HG03103 (cell line): ENCODE measurements around the gene SCFD2.

ENCODE experiments used
- ATAC-seq: cut with Tn5 transposase; IDR thresholded peaks from one replicate; pipeline ENCODE4 v1.9.1; 2021; ENCODE audit warnings: low read depth; ENCODE audit not compliant: unreplicated experiment

SCFD2 gene

GRCh38 chr4:53121264-53121865 lies 244.5 kb downstream of the SCFD2 start:
- ATAC-seq = no peak

- no peak for ATAC-seq
Observed at GRCh38 chr4:53120778-53121177, 245.1 kb downstream of the SCFD2 start.

DNA sequence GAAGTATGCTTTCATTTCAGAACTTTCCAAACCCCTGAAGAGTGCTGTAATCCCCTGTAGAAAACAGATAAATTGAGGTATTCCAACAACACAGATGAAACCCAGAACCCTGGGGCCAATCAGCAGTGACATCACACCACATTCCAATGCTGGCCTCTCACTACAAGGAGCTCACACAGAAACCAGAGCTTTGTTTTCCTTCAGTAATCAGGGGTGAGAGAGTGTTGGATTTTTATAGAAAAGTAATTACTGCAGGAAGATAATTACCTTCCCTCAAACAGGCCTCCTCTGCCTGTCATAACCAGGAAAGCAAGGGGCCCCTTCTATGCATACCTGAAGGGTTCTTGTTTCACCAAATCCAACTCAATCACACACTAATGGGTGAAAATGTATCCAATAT lies 246.2 kb downstream of the SCFD2 start:
- no peak for ATAC-seq

DNA sequence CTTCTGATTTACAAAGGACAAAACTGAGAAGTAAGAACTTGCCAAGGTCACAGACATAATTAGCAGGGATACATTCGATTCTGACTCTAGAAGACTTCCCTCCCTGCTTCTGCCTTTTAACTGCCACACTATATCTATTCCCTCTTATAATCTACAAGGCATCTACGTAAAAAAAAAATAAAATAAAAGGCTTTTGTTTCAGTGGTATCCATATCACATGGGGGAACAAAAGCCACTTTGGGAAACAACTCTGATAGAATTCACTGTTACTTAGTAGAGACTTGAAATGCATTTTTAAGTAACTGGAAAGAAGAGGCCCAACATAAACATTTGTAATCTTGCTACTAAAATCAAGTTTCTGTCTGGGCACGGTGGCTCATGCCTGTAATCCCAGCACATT lies 247.2 kb downstream of the SCFD2 start:
- ATAC-seq = no peak

GRCh38 chr4:53116954-53117353 lies 248.9 kb downstream of the SCFD2 start:
- no peak for ATAC-seq

GRCh38 chr4:53113431-53114225 lies 252.2 kb downstream of the SCFD2 start:
- ATAC-seq = no peak

GRCh38 chr4:53105313-53105712 lies 260.5 kb downstream of the SCFD2 start:
- no peak for ATAC-seq

- no peak for ATAC-seq
Observed at GRCh38 chr4:53103481-53103880, 262.4 kb downstream of the SCFD2 start.

DNA sequence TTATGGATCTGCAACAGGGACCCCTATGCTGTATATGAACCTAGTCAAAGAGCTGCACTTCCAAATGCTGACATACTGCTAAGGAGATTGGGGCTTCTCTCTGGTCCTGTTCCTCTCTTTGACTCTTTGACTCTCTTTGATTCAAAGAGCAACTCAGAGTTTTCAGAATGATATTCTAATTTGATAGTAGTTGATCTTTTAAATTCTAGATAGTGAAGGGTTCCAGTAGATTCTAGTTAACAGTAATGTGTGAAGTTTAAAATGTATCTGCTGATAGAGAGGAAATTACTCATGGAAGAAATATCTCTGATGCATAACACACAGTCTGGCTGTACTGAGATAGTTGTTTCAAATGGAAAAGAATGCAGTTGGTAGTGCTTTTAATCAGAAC lies 264.7 kb downstream of the SCFD2 start:
- ATAC-seq = no peak

DNA sequence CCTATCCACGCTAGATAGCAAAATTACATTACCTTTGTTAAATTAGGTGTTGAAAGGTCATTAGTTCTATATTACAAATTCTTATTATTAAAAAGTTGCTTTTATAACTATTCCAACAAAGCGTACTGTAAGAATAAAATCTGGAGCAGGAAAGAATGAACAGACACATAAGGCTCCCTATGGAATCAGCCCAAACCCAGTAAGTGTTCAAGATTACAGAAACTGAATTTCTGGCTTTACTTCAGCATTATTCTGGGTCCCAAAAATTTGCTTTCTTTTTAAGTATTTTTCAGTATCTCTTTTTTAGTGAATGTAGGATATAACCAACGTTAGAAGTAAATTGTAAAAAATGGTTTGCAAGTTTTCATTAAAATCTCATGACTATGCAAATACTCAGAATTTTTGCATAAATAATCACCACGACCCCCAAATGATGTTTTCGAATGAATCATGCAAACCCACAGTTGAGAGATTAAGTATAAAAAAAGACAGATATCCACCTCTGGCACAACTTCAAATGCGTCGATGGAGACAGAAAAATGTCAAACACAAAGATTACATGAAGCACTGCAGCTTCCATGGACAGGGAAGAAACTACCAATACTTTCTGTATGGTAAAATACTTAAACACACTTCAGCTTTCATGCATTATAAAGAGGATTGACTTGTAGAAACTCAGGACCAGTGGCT lies 265.2 kb downstream of the SCFD2 start:
- no peak for ATAC-seq

DNA sequence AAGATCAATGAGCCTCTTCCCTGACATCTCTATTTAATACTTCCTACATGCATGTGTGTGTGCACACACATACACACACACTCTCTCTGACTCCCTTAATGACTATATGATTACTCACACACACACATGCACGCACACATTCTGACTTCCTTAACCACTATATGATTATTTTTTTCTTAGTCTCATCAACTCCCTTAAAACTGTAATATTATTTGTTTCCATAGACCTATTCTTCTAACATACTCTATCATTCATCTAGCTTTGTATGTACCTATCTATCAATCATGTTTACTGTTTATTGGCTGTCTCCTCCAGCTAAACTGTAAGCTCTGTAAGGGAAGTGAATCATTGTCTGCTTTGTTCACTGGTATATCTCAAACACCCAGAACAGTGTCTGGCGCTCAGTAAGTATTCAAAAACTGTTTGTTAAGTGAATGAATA lies 267.2 kb downstream of the SCFD2 start:
- ATAC-seq = no peak

DNA sequence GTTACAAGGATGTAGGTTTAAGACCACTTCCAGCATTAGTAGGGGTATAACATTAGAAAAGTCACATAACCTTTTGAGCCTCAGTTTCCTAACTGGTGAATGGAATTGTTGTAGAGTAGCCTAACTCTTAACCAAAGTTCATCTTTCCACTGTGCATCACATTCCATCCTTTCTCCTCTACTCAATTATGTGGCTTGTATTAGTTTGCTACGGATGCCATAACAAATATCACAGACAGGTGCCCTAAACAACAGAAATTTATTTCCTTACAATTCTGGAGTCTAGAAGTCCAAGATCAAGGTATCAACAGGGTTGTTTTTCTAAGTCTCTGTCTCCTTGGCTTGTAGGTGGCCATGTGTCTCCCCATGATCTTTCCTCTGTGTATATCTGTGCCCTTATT lies 271.8 kb downstream of the SCFD2 start:
- ATAC-seq = no peak

GRCh38 chr4:53089936-53090729 lies 275.7 kb downstream of the SCFD2 start:
- no peak for ATAC-seq

- no peak for ATAC-seq
Observed at GRCh38 chr4:53088152-53088551, 277.7 kb downstream of the SCFD2 start.

- ATAC-seq = no peak
Observed at GRCh38 chr4:53076374-53076958, 289.4 kb downstream of the SCFD2 start.

DNA sequence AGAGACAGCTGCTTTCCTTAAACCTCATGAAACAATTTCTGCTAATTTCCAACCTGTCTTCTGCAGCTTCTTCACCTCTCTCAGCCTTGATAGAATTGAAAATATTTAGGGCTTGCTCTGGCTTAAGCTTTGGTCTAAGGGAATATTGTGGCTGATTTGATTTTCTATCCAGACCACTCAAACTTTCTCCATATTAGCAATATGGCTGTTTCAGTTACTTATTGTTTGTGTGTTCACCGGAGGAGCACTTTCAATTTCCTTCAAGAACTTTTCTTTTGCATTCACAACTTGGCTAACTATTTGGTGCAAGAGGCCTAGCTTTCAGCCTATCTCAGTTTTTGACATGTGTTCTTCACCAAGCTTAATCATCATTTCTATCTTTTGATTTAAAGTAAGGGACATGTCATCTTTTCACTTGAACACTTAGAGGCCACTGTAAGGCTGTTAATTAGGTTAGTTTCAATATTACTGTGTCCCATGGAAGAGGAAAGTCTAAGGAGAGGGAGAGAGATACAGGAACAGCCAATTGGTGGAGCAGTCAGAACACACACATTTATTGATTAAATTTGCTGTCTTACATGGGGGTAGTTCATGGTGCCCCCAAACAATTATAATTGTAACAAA lies 290.6 kb downstream of the SCFD2 start:
- ATAC-seq = no peak

DNA sequence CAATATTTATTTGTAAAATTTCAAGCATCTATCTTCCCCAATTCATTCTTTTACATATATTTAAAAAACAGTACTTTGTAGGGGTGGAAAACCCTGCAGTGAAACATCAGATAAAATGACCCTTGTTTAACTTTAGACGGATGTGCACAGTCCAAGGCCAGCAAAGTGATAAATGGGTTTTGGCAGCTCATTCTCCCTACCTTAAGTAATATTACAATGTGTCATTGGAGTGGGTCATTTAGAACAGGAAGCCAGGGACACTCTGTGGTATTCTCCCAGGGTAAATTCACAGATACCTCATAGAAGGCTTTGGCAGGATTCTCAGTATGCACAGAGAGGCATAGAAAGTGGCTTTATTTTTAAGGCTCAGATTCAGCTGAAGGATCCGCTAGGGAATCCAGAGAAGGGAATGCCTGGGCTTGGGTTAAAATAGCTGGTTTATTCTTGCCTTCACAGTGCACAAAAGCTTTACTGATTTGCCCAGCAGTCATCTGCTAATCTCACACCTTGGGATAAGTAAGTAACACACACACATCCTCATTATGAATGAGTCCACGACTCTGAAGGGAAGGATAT lies 297.0 kb downstream of the SCFD2 start:
- ATAC-seq = no peak

- no peak for ATAC-seq
Observed at GRCh38 chr4:53067125-53067802, 298.6 kb downstream of the SCFD2 start.

DNA sequence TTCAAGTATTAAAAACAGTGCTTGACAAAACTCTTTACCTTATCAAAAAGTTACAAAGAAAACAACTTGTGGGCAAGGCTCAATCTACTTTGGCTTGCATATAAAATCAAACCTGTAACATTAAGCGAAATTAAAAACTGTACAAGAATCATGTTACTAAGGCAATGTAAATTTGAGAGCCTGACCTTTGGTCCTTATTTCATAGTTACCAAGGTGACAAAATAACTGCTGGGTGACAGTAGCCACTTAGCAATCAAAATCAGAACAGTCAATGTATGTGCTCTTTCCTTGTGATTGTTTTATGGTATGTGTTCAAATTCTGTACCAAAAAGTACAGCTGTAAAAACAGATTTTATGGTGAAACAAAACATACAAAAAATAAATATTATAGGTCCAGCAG lies 299.7 kb downstream of the SCFD2 start:
- ATAC-seq = no peak
